HG02763 (cell line): ENCODE data around the gene C7orf57.

Source experiments
- ATAC-seq: cut with Tn5 transposase; IDR thresholded peaks from one replicate; pipeline ENCODE4 v1.9.1; 2021; ENCODE audit warnings: mild to moderate bottlenecking, moderate library complexity; ENCODE audit not compliant: unreplicated experiment

Gene C7orf57

GRCh38 chr7:48083114-48083830 lies 47.9 kb downstream of the C7orf57 start:
- no peak for ATAC-seq

- ATAC-seq: peak; percentile 56
These were observed 49.5 kb downstream of the C7orf57 start for GRCh38 chr7:48084727-48085432.

GRCh38 chr7:48085433-48085791 lies 50.1 kb downstream of the C7orf57 start:
- no peak for ATAC-seq

- ATAC-seq: no peak
These were observed 50.6 kb downstream of the C7orf57 start for GRCh38 chr7:48085942-48086341.

- ATAC-seq: no peak
These were observed 52.0 kb downstream of the C7orf57 start for GRCh38 chr7:48087349-48087748.

GRCh38 chr7:48088559-48089045 lies 53.3 kb downstream of the C7orf57 start:
- peak; percentile 58 for ATAC-seq

- ATAC-seq: peak; percentile 48
These were observed 54.0 kb downstream of the C7orf57 start, which contains the start of gene UPP1 for GRCh38 chr7:48089046-48090003. Gene UPP1, plus strand, starts transcription at chr7:48089265. Its CDS starts 5,519 bp downstream, at chr7:48094784.

- no peak for ATAC-seq
These were observed 54.9 kb downstream of the C7orf57 start for GRCh38 chr7:48090095-48090805.

- ATAC-seq: no peak
These were observed 56.4 kb downstream of the C7orf57 start for GRCh38 chr7:48091506-48092433.

GRCh38 chr7:48094861-48095293 lies 59.5 kb downstream of the C7orf57 start:
- ATAC-seq: no peak

GRCh38 chr7:48096273-48096672 lies 60.9 kb downstream of the C7orf57 start:
- ATAC-seq: no peak

GRCh38 chr7:48097521-48098231 lies 62.3 kb downstream of the C7orf57 start:
- ATAC-seq: no peak

- no peak for ATAC-seq
These were observed 63.5 kb downstream of the C7orf57 start for GRCh38 chr7:48098846-48099245.

- no peak for ATAC-seq
These were observed 64.4 kb downstream of the C7orf57 start for GRCh38 chr7:48099781-48100180.

GRCh38 chr7:48101352-48101751 lies 66.0 kb downstream of the C7orf57 start:
- ATAC-seq: no peak

- ATAC-seq: no peak
These were observed 66.6 kb downstream of the C7orf57 start for GRCh38 chr7:48101968-48102367.

GRCh38 chr7:48102530-48102929 lies 67.2 kb downstream of the C7orf57 start:
- no peak for ATAC-seq

GRCh38 chr7:48105045-48105444 lies 69.7 kb downstream of the C7orf57 start:
- ATAC-seq: no peak
